Fibroblast of skin of right quadriceps (primary cell): ENCODE data around the gene NEK4.
A peak's percentile ranks its signal among the peaks of the same experiment; 100 is the strongest.

Experiments
- DNase-seq: peaks from one replicate; pipeline ENCODE4 v3.0.0-alpha.2; 2013

The NEK4 gene

DNA sequence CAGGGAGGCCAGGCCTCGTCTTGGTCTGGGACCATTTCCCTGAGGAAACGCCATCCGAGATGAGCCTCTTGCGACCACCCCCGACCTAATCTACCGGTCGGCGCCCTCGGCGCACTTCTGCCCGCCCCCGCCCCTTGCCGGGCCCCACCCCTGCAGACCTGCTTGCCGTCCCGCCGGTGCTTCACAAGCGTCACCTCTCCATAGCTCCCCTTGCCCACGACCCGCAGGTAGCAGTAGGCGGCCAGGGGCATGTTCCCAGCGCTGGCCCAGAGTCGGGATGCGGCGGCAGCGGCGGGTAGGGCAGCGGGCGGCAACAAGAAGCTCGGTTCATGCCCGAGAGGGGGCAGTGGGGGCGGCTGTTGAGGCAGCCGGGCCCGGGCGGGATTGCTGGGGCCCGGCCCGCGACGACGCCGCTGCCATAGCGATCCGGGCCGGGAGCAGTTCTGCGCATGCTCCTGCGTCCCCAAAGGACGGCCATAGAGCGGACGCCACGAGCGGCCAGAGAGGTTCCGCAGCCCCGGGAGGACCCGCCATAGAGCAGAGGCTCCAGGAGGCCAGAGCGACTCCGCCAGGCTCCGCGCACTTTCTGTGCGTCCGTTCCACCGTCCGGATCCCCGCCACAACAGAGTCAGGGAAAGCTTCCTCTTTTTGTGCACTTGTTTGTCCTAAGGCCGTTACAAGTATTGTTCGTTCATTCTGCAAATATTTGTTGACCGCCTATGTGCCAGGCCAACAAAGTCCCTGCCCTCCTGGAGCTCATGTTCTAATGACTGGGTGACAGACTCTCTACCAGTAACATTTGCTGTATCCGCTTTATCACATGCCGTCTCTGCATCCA is at the start of gene NEK4:
Gene NEK4, minus strand, starts transcription at position 445 of the 838 bp plus-strand sequence. Its CDS starts 194 bp downstream, at position 251.
- DNase-seq, result peak; percentile 88

DNA sequence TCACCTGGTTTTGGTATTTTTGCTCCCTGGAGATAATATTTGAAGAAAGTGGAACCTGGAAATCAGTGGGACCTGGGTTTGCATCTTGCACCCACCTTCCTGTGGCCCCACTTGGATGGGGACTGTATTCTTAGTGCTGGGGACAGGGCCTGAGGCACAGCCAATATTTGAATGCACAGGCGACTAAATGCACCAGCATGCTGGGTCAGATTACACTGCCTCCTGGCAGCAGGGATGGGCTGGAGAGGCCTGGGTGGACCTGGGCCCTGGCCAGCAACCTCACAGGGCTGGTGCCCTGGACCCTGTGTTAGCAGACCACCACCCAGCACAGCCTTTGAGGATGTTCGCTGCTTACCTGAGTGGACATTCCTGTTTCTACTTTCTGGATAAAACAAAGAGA is 49.2 kb upstream of the NEK4 start:
- no peak for DNase-seq

DNA sequence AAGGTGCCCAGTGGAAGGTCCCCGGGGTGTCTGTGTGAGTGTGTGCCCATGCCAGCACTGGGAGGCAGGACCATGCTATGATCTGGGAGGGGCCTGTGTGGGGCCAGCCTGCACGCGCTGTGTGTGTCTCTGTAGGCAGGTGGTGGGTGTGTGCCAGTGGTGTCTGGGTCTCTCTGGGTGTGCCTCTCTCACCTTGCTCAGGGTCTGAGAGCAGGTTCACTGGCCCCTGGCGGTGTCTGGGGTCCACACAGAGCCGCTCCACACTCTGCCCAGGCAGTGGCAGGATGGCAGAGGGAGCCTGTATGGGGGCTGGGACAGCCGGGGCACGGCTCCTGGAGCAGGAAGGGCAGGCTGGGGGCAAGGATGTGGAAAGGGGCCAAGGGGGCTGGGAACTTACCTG is 47.1 kb upstream of the NEK4 start:
- no peak for DNase-seq

DNA sequence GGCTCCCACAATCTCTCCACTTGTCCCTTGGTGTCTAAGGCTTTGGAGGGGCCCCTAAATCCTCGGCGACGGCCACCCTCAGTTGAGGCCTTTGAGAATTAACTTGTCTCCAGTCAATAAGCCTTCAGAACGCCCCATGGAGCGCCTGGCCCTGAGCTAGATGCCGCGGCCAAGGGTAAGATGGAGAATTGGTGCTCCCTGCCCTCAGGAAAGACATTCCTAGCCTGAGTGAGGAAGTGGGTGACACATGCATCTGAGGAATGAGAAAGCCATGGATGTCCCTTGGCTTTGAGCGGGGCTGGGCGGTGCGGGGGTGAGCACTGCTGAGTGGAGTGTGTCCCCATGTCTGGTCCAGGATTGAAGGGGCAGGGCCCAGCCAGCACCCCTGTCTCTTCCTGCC is 46.5 kb upstream of the NEK4 start:
- no peak for DNase-seq

DNA sequence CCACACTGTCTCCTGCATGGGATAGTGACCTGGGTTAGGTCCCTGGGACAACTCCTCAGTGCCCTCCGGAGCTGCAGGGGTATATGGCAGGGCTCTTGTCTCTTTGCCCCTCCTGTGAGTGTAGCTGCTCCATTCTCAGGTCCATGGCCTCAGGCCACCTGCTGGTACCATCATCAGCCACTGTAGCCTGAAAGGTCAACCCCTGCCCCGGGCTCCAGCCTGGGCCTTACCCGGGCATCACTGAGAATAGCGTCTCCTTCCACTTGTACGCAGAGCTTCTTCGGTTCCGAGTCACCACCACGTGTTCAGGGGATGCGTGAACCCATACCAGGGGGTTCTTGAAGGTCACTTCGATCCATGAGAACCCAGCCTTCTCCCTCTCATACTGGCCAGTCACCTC is 45.9 kb upstream of the NEK4 start:
- DNase-seq, result no peak

DNA sequence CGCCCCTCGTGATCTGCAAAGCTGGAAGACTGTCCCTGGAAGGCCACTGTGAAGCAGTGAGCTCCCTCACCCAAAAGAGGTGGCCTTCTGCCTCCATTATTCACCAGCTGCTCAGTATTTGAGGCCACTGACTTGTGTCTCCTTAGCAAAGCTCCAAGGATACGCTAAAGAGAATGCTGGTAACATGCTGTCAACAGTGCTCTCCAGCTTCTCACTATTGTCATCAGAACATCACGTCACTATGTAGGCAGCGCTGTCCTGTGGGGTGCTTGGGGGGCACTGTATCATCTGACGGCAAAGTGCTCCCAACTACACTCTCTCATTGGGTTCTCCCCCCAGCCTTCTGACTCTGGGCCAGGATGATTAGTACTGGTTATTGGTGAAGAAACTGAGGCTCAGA is 45.5 kb upstream of the NEK4 start:
- no peak for DNase-seq

DNA sequence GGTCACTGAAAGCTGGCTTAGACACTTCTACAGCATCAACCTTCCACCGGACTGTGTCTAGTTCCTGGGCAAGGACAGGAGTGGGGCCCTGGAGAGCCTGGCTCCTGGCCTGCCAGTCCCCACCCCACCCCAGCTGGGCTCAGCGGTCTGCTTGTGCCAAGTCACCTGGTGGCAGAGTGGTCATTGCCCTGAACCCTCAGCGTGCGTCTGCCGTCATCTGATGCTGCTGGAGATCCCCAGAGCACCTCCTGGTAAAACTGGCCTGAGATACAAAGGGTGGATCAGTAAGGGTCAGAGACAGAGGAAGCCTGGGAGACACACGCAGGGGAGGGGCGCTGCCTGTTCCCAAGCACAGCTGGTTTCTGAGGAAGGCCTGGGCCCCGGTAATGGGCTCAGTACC is 43.1 kb upstream of the NEK4 start:
- no peak for DNase-seq

DNA sequence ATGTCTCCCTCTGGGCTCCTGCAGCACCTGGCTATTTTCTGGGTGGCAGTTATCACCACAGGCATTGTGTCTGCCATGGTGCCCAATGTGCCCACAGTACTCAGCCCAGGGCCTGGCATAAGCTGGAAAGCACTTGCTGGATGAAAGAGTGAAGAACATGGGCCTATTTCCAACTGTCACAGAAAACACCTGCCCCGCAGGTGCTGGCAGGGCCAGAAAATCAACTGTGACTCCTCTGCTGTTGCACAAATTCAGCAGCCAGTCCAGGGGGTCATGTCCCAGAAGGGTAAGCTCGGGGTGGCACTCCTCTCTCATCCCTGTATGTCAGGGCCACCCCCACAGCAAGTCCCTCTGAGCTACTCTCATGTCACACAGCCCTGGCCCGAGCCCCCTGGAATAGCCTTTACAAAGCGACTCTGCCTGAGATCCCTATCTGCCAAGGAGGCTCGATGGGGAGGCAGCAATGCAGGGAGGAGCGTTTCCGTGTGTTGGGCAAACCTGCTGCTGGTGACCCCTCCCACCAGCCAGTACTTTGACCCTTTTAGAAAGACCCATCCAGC is 40.8 kb upstream of the NEK4 start:
- no peak for DNase-seq

DNA sequence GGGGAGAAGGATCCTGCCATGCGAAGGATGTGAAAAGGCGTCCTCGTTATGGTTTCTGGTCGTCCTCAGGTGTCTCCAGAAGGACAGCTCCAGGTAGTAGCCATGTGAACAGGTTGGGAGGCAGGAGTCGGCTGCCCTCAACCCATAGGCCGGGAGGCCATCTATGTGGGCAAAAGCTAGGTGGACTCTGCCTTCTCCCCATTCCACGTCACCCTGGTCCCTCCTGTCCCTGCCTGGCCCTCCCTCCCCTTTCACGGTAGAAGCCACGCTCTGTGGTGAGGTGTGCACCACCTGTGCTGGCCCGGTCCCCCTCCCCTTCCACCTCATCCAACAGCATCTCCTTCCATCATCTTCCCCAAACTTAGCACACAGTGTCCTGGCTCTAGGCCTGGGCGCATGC is 40.2 kb upstream of the NEK4 start:
- DNase-seq, result no peak

DNA sequence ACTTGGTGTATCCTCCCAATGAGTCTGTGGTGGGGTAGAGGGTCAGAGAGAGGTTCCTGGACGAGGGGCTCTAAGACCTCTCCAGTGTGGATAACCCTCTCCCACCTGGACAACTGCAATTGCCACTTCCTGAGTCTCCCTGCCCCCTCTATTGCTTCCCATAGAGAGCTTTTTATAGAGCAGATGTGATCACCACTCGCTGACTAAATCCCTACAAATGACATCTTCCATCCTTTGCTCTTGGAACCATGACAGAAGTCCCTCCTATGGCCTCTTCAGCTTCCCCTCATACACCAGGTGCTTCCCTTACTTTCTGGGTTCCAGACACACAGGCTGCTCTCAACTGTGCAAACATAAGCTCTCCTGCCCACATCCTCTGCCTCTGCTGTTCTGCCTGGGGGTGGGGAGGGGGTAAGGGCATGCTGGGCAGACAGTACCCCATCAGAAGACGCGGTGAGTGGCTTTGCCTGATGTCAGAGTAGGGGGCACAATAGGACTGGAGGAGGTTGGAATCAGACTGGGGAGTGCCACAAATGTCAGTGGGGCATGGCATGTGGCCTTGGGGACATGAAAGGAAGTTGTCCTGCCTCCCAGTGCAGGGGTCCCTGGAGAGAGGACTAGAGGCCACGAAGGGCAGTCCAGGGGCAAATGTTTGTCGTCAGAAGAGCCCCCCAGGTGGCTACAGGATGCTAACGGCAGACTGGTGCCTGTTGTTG is 39.1 kb upstream of the NEK4 start:
- no peak for DNase-seq

DNA sequence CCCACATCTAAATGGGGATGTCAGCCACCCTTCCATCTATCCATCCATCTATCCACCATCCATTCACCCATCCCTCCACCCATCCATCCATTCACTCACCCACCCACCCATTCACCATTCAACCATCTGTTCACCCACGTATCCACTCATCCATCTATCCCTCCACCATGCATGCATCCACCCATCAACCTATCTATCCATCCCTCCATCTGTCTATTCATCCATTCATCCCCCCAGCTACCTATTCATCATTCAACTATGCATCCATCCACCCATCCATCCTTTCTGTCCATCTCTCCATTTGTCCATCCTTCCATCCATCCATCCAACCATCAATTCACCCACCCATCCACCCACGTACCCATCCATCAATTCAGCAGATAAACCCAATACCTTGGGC is 38.4 kb upstream of the NEK4 start:
- no peak for DNase-seq

DNA sequence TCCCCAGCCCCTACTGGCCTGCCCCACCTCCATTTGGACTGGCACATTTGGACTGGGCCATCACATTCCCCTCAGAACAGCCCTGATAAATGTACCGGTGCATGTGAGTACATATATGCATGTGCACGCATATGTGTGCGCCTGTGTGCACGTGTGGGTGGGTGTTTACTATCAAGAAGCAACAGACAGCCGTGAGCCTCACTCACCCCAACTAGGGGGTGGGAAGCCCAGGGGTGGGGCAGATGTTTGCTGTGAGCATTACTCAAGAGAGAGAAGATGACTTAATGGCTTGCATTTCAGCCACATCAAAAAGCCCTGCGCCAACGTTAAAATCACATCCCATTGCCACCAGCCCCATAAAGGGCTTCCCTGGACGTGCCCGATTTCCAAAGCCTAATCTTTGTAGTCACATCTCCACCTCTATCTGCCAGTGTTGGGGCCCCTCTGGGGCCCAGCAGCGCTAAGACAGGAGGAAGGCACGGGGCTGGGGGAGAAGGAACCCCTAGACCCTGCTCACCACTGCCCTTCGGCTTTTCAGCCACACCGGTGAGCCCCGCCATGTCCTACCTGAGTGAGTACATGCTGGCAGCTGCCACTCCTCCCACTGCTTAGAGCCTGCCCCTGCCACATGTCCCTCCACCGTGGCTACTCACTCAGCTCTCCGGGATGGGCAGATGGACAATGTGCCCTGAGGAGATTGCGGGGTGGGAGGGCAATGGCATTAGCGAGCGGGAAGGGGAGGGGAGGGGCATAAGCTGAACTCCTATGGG is 34.7 kb upstream of the NEK4 start:
- no peak for DNase-seq

DNA sequence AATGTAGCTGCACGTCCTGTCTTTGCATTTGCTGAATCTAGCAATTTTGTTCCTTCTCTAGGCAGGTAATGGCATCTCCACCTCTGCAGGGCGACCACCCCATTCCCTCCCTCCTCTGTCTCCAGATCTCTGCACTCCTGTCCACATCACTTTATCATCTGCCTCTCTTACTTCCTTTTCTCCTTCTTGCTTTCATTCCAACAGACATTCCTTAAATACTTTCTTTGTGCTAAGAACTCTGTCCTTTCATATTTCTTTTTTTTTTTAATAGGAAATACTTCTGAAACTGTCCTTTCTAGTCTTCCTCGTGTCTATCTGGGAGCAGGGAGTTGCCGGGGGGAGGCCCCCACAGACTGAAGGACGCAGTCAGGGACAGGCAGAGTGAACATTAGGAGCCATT is 31.1 kb upstream of the NEK4 start:
- DNase-seq, result no peak

DNA sequence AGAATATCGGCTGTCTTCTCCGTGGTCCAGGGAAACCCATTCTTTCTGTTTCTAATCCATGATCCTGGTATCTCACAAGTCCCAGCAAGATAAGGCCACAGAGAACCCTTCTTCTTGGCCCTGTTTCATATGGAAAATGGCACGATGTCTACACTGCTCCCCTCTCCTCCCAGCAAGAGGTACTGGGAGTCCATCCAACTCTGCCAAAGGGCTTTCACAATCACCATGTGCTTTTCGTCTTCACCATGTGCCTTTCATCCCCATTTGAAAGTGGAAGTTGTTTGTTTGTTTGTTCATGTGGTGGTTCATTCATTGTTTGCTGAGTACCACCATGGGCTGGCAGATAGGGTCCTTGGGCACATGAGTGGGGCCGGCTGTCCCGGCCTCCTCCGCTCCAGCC is 29.3 kb upstream of the NEK4 start:
- DNase-seq, result no peak

DNA sequence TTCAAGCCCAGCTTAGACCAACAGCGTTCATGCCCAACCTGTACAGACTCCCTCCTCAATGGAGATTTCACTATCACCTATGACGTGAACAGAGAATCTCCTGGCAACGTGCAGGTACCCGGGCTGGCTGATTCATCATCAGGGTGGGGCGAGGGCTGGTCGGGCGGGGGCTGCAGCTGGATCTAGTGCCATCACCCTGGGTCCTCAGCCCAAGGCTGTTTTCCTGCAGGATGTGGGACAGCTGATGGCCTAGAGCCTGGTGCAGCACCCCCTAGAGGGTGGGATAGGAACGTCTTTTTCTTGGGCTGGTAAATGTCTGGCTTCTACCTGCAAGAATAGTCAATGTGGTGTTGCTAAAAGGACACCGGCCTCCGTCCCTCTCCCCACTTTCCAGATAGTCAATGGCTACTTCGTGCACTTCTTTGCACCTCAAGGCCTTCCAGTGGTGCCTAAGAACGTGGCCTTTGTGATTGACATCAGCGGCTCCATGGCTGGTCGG is 28.3 kb upstream of the NEK4 start:
- DNase-seq, result no peak

DNA sequence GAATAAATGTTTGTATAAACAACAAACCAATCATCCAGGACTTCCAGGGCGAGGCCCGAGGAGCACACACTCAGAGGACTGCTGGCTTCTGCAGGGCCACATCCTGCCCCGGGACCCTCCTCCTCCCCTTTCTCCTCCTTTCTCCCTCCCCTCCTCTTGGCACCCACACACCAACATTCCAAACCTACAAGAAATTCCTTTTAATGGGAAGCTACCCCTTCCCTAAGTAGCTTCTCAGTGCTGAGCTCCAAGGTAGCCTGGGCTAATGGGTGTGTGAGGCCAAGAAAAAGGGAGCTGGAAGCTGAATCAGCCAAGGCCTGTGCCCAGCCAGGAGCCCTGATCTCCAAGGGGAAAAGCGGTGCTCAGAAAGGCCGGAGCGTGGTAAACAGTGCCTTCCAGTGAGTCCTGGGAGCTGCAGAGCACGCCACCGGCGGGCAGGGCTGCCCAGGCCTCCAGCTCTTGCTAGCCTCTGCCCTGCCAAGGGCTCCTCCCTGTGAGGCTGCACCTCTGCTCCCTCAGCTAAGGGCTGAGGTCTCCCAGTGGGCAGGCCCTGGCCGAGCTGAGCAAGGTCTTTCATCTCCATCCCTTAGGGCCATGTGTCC is 27.7 kb upstream of the NEK4 start:
- peak; percentile 17 for DNase-seq

DNA sequence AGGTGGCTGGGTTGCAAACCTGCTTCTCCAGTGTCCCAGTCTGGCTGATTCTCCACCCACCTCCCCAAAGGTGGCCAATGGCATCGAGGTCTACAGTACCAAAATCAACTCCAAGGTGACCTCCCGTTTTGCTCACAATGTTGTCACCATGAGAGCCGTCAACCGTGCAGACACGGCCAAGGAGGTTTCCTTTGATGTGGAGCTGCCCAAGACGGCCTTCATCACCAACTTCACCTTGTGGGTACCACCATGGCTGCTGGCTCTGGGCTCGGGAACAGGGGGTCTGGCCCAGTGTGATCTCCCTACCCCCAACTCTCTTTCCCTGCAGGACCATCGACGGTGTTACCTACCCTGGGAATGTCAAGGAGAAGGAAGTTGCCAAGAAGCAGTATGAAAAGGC is 25.7 kb upstream of the NEK4 start:
- no peak for DNase-seq

DNA sequence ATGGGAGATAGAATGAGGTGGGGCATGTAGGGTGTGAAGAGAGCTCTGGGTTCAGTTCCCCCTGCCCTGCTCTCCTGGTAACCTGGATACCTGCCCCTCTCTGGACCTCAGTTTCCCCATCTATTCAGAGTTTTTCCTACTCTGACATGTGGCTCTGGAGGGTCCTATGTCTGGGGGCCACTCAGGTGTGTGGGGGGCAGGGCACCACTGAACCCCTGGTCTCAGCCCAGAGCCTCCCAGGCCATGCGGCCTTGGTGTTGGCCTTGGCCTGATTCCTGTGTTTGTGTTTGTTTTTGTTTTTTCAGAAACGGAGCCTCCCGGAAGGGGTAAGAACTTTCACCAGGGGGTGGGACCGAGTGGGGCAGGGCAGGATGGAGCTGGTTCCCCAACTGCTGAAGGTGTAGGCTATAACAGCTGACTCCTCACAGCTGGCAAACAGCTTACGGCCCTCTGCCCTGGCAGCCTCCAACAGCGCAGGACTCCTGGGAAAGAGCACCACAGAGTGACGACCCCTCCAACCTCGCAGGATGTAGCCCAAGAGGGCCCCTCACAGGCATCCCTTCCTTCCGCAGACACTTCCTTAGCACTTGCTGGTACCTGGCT is 24.7 kb upstream of the NEK4 start:
- DNase-seq, result no peak

DNA sequence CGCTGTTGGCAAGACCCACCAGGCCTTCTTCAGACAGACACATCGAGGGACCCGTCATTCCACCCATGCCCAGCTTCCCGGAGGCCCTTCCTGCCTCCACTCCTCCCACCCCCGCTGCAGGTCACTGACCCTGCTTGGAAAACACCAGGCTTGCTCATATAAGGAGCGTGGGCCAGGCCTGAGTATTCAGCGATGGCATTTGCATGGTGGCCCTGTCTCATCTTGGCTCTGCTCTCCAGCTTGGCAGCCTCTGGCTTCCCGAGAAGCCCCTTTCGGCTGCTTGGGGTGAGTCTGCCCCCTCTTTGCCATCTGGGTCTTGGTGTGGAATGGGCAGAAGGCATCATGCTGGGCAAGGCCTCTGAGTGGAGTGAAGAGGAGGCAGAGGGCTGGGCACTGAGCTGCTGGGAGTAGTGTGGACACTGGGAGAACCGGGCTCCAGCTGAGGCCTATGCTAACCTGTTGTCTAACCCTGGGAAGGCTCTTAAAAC is 23.9 kb upstream of the NEK4 start, which contains the start of gene ITIH3:
Gene ITIH3, plus strand, starts transcription at position 185 of the 488 bp plus-strand sequence. Its CDS starts 8 bp downstream, at position 193.
- no peak for DNase-seq

DNA sequence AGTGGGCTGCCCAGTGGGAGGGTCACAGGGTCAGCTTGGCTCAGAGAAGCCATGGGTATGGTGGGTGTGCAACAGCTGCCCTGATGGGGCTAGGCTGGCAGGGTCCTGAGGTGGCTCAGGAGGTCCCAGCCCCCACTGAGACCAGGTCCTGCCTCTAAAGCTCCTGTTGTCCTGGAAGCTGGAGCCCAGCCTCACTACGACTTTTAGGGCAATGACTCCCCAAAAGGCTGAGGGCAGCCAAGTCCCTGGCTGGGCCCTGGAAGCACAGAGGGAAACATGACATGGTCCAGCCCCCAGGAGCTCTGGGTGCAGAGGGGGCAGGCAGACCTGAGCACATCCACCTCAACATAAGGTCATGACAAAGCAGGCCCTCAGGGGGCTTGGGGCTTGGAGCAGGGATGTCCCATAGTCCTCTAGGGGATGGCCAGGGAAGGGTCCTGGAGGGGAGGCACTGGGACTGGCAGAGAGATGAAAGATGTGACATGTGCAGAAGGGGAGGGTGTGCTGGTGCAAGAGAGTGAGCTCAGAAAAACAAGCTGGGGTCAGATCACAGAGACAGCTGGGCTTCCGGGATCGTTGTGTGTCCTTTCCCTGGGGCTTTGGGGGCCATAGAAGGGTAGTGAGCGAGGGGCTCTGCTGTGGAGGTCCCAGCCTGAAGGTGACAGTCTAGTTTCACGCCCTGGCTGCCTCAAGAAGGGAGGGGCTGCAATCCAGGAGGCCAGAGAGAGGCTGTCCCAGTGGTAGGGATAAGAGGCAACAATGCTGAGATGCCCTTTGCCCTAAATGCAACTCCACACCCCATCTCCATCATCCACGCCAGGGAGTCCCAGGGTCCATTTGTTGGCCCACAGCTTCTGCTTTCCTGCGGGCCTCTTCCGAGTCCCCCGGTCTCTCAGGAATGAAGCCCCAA is 23.2 kb upstream of the NEK4 start:
- DNase-seq, result no peak
